BJ (cell line): ENCODE data around the gene GNPAT. TPM values are rescaled to one million over a fixed set of nuclear protein-coding genes. Genes with fewer than 3 reads are reported as not detected.

Experiments used
- CTCF ChIA-PET: fragments of 350-600 bp; formaldehyde crosslinking; extraction: SDS; loops from one replicate; lab custom pipeline; 2021; ENCODE audit warnings: antibody characterized with exemption, inconsistent platforms; lab: Yijun Ruan, JAX
- POLR2A ChIA-PET: fragments of 300-600 bp; sonication (Branson Sonifier 250); formaldehyde crosslinking; extraction: SDS; loops from one replicate; lab custom pipeline; 2021; ENCODE audit warnings: antibody characterized with exemption; lab: Charles Lee
- DNase-seq: peaks from one replicate; pipeline ENCODE4 v3.0.0-alpha.2; 2011; ENCODE audit warnings: low read depth
- H3K27me3 ChIP-seq: 2 replicates; pipeline ENCODE4 v1.6.0; 2011; ENCODE audit warnings: low read length; ENCODE audit not compliant: control insufficient read depth, insufficient read depth
- H3K36me3 ChIP-seq: 2 replicates; pipeline ENCODE4 v1.5.1; 2011; ENCODE audit warnings: low read length; ENCODE audit not compliant: control insufficient read depth, insufficient read depth
- H3K4me3 ChIP-seq: 2 replicates; pipeline ENCODE4 v1.5.1; 2011; ENCODE audit warnings: low read depth, mild to moderate bottlenecking, control low read depth, low read length
- polyA plus RNA-seq: library from polyadenylated mRNA; depleted of rRNA; stranded (reverse); fragments of >200 nt; gene quantifications from 2 replicates; pipeline ENCODE4 v1.2.3, GENCODE V29; 2011
- TF ChIP-seq, protein P1 (sequence below): IDR thresholded peaks from 2 replicates; pipeline ENCODE4 v1.5.1; 2011; ENCODE audit warnings: low read depth, mild to moderate bottlenecking, control low read depth, inconsistent platforms, low read length, moderate library complexity; ENCODE audit not compliant: insufficient read depth

GNPAT gene
- polyA plus RNA-seq, 1 experiment = 22.8 TPM

DNA sequence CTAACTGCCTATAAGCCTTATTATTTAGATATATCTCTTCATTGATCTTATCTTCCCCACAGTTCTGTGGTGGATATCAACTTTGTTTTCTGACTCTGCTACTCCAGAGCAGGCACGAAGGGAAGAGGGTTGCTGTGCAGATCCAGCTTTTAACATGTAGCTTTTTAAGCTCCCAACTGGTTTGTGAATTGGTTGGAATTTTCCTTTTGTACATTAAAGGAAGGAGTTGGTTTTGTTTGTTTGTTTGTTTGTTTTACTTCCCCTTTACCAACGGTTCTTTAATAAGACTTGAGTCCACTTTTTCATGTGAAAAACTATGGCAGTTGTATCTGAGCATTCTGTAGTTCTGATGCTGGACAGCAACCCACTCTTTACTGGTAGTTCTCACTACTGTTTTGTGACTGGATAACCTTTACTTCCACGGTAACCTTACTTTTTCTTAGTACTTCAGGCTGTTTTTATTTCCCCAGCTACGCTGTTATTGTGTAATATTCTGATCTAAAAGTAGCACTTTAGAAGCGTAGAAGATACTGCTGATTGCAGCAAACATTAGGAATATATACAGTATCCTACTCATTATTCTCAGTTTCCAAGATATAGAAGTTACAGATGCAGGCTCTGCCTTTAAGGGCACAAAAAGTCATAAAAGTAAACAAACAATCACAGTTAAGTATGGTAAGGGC lies 1.6 kb downstream of the GNPAT start:
- ChIA-PET CTCF (no interaction called here), POLR2A (no interaction called here)
- TF ChIP-seq, protein P1, sequence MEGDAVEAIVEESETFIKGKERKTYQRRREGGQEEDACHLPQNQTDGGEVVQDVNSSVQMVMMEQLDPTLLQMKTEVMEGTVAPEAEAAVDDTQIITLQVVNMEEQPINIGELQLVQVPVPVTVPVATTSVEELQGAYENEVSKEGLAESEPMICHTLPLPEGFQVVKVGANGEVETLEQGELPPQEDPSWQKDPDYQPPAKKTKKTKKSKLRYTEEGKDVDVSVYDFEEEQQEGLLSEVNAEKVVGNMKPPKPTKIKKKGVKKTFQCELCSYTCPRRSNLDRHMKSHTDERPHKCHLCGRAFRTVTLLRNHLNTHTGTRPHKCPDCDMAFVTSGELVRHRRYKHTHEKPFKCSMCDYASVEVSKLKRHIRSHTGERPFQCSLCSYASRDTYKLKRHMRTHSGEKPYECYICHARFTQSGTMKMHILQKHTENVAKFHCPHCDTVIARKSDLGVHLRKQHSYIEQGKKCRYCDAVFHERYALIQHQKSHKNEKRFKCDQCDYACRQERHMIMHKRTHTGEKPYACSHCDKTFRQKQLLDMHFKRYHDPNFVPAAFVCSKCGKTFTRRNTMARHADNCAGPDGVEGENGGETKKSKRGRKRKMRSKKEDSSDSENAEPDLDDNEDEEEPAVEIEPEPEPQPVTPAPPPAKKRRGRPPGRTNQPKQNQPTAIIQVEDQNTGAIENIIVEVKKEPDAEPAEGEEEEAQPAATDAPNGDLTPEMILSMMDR = no peak
- no peak for DNase-seq
- peak overlapping the region; percentile 59; the same call in 1 of the 2 replicates for H3K4me3 ChIP-seq
- H3K36me3 ChIP-seq = peaks cover 4% of the 10 kb centered on the region; the same call in 1 of the 2 replicates
- H3K27me3 ChIP-seq = no peaks in the 10 kb centered on the region

DNA sequence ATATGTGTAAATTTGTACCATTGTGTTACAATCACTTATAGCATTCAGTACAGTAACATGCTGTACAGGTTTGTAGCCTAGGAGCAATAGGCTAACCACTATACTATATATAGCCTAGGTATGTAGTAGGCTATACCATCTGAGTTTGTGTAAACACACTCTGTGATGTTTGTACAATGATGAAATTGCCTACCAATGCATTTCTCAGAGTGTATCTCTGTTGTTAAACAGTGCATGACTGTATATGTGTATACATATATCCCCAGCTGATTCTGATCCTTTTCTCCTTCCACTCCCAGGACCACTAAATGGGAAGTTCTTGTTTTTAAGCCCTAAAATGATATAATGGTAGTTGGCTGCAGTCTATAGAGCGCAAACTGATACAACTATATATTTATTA lies 7.8 kb downstream of the GNPAT start:
- H3K36me3 ChIP-seq = peaks cover 3% of the 10 kb centered on the region; the same call in 1 of the 2 replicates
- ChIA-PET CTCF (interaction anchor here (1.0 kb wide), 1 partner anchor 56 kb away, joined by 3 read pairs; no protein-coding TSS in a partner anchor), POLR2A (no interaction called here)

DNA sequence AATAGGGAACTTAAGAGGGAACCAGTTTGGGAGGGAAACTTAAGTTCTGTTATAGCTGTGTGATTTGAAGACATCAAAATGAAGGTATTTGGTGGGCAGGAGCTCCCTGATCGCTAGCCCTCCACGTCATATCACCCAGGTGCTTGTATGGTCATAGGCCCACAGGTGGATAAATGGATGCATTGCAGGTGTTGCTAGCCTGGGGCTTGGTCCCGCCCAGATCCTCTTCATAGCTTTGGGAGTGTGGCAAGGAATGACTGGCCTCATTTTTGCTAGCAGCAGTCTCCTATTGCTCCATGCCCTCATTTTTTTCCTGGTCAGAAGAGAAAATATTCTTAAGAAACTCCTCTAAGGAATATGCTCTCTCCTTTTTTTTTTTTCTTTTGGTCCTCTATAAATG lies 11.3 kb downstream of the GNPAT start:
- Histone ChIP-seq H3K36me3 (peaks cover 7% of the 10 kb centered on the region), H3K27me3 (no peaks in the 10 kb centered on the region), H3K4me3 (no peak overlapping the region)
- TF ChIP-seq, protein P1 = no peak
- ChIA-PET CTCF (no interaction called here), POLR2A (no interaction called here)
- DNase-seq = no peak

More for the DNA sequence above, 7.8 kb downstream of the GNPAT start:
- TF ChIP-seq, protein P1 = no peak
- no peak for DNase-seq
- Histone ChIP-seq H3K27me3 (no peaks in the 10 kb centered on the region), H3K4me3 (no peak overlapping the region)

DNA sequence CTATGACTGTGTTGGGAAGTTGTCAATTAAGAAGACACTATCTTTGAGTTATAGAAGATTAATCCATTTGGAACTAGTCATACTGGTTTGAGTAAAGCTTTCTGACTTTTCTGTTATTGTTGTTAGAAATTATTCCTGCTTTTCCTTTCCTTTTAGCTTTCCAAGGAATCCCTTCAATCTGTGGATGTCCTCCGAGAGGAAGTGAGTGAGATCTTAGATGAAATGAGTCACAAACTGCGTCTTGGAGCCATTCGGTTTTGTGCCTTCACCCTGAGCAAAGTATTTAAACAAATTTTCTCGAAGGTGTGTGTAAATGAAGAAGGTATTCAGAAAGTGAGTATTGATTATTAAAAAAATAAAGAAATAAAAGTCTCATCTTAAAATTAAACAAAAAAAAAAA lies 19.3 kb downstream of the GNPAT start:
- no peak for DNase-seq
- H3K27me3 ChIP-seq = no peaks in the 10 kb centered on the region
- H3K36me3 ChIP-seq = peaks cover 8% of the 10 kb centered on the region; the same call in 1 of the 2 replicates
- H3K4me3 ChIP-seq = no peak overlapping the region
- TF ChIP-seq, protein P1 = no peak
- POLR2A ChIA-PET = no interaction called here
- CTCF ChIA-PET = no interaction called here

DNA sequence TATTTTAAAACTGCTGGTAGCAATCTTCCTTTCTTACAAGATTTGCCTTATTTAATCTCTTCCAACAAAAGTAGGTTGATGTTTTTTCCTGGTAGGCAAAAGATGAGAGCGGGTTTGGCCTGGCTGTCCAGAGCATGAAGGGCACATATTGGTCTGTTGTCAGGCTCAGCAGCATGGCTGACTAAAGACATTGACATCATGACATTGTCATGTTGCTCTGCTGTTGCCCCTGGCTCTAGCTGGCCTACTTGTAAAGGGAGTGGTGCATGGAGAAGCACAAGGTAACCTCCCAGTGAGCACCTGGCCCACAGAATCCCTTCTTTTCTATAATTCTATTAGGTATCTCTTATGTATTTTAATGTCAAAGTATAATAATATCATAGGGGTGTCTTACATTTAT lies 23.6 kb downstream of the GNPAT start:
- TF ChIP-seq, protein P1 = no peak
- POLR2A ChIA-PET = no interaction called here

More for the DNA sequence above, 23.6 kb downstream of the GNPAT start:
- Histone ChIP-seq H3K36me3 (peaks cover 4% of the 10 kb centered on the region), H3K27me3 (no peaks in the 10 kb centered on the region), H3K4me3 (no peak overlapping the region)
- no peak for DNase-seq
- CTCF ChIA-PET = no interaction called here
